SU-DHL-6 (cell line): Measurements from ENCODE around the gene PCYT1B.
A peak's percentile ranks its signal among the peaks of the same experiment; 100 is the strongest.

Experiments used
- H2AFZ ChIP-seq: fragments of 200-600 bp; sonication (generic); 2 replicates; pipeline ENCODE4 v1.6.1; 2014; ENCODE audit warnings: low read depth, mild to moderate bottlenecking, moderate library complexity, mixed read lengths, antibody characterized with exemption, low read length; ENCODE audit not compliant: severe bottlenecking
- H3F3A ChIP-seq: fragments of 200-600 bp; shearing (Covaris generic); 2 replicates; pipeline ENCODE4 v1.6.0; 2016; ENCODE audit warnings: antibody characterized with exemption, mild to moderate bottlenecking; ENCODE audit not compliant: insufficient read depth
- H3K27ac ChIP-seq: fragments of 200-600 bp; sonication (generic); 2 replicates; pipeline ENCODE4 v1.5.1; 2016; ENCODE audit warnings: low read depth, mild to moderate bottlenecking, low read length, moderate library complexity, mixed read lengths
- H3K27me3 ChIP-seq: fragments of 200-600 bp; sonication (generic), shearing (Covaris generic); 2 replicates; pipeline ENCODE4 v1.6.0; 2014; ENCODE audit warnings: mild to moderate bottlenecking, low read length
- H3K36me3 ChIP-seq: fragments of 200-600 bp; sonication (generic); 2 replicates; pipeline ENCODE4 v1.6.1; 2014; ENCODE audit warnings: mild to moderate bottlenecking, low read length, mixed read lengths
- H3K4me2 ChIP-seq: fragments of 300-600, 200-600 bp; shearing (Covaris generic), sonication (generic); 2 replicates; pipeline ENCODE4 v1.6.0; 2014; ENCODE audit warnings: low read length, low read depth, mild to moderate bottlenecking; ENCODE audit not compliant: poor library complexity, severe bottlenecking
- H3K4me3 ChIP-seq: fragments of 200-600 bp; sonication (generic); 2 replicates; pipeline ENCODE4 v1.5.1; 2014; ENCODE audit warnings: antibody characterized with exemption, low read length, mild to moderate bottlenecking, mixed read lengths; ENCODE audit not compliant: insufficient read depth, poor library complexity, severe bottlenecking
- H3K79me2 ChIP-seq: fragments of 200-600 bp; sonication (generic); 2 replicates; pipeline ENCODE4 v1.6.1; 2014; ENCODE audit warnings: mild to moderate bottlenecking, low read length, moderate library complexity; ENCODE audit not compliant: insufficient read depth
- H3K9ac ChIP-seq: fragments of 200-600 bp; sonication (generic); 2 replicates; pipeline ENCODE4 v1.7.0; 2014; ENCODE audit warnings: mild to moderate bottlenecking, low read length
- H3K9me2 ChIP-seq: fragments of 200-600 bp; sonication (generic); replicated peaks from 2 replicates; pipeline ENCODE4 v1.6.1; 2014; ENCODE audit warnings: low read length; ENCODE audit not compliant: insufficient read depth
- H3K9me3 ChIP-seq: fragments of 200-600 bp; sonication (generic); 2 replicates; pipeline ENCODE4 v1.6.1; 2014; ENCODE audit warnings: low read length, mixed read lengths; ENCODE audit not compliant: insufficient read depth
- H4K20me1 ChIP-seq: fragments of 200-600 bp; sonication (generic); 2 replicates; pipeline ENCODE4 v1.6.1; 2014; ENCODE audit warnings: low read depth, mild to moderate bottlenecking, antibody characterized with exemption, low read length, moderate library complexity, mixed read lengths
- EZH2phosphoT487 ChIP-seq: fragments of 200-600 bp; sonication (generic), shearing (Covaris generic); conservative IDR thresholded peaks from 2 replicates; pipeline ENCODE4 v1.6.1; 2018; ENCODE audit warnings: mild to moderate bottlenecking, antibody characterized with exemption, low read length, moderate library complexity, mixed read lengths
- TF ChIP-seq, protein P1 (sequence below): fragments of 200-600 bp; sonication (generic); IDR thresholded peaks from one replicate; pipeline ENCODE4 v1.5.1; 2017; ENCODE audit warnings: antibody characterized with exemption, mild to moderate bottlenecking, low read length, moderate library complexity; ENCODE audit not compliant: insufficient read depth, poor library complexity, severe bottlenecking

Gene PCYT1B

DNA sequence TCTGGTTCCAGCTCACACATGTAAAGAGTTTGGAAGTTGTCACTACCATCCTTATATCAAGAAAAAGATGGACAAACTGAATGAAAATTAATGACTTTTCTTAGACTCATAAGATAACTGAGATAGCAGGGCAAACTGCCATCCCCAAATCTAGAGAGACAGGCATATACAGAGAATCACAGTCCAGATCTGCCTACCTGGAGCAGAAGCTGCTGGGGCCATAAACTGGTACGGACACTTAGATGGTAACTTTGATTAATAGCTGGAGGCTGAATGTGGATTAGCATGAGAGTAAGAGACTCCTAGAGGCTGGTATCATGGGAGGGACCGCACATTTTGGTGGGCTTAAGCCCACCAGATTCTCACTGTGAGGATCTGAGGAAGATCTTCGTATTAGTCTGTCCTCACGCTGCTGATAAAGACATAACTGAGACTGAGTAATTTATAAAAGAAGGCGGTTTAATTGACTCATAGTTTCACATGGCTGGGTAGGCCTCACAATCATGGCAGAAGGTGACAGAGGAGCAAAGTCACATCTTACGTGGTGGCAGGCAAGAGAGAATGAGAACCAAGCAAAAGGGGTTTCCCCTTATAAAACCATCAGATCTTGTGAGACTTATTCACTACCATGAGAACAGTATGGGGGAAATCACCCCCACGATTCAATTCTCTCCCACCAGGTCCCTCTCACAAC is 35.7 kb upstream of the PCYT1B start:
- no peaks in the 10 kb centered on the region for H3K36me3 ChIP-seq
- no peaks in the 10 kb centered on the region for H3F3A ChIP-seq
- H3K9me3 ChIP-seq = no peaks in the 10 kb centered on the region
- no peak overlapping the region for H3K9ac ChIP-seq
- no peaks in the 10 kb centered on the region for H4K20me1 ChIP-seq
- no peak for TF ChIP-seq EZH2phosphoT487
- TF ChIP-seq, protein P1, sequence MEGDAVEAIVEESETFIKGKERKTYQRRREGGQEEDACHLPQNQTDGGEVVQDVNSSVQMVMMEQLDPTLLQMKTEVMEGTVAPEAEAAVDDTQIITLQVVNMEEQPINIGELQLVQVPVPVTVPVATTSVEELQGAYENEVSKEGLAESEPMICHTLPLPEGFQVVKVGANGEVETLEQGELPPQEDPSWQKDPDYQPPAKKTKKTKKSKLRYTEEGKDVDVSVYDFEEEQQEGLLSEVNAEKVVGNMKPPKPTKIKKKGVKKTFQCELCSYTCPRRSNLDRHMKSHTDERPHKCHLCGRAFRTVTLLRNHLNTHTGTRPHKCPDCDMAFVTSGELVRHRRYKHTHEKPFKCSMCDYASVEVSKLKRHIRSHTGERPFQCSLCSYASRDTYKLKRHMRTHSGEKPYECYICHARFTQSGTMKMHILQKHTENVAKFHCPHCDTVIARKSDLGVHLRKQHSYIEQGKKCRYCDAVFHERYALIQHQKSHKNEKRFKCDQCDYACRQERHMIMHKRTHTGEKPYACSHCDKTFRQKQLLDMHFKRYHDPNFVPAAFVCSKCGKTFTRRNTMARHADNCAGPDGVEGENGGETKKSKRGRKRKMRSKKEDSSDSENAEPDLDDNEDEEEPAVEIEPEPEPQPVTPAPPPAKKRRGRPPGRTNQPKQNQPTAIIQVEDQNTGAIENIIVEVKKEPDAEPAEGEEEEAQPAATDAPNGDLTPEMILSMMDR = no peak
- no peak overlapping the region for H3K4me2 ChIP-seq
- H3K4me3 ChIP-seq = no peak overlapping the region
- H2AFZ ChIP-seq = no peak overlapping the region
- no peak overlapping the region for H3K27ac ChIP-seq
- H3K27me3 ChIP-seq = no peaks in the 10 kb centered on the region
- no peaks in the 10 kb centered on the region for H3K79me2 ChIP-seq
- H3K9me2 ChIP-seq = no peaks in the 10 kb centered on the region

DNA sequence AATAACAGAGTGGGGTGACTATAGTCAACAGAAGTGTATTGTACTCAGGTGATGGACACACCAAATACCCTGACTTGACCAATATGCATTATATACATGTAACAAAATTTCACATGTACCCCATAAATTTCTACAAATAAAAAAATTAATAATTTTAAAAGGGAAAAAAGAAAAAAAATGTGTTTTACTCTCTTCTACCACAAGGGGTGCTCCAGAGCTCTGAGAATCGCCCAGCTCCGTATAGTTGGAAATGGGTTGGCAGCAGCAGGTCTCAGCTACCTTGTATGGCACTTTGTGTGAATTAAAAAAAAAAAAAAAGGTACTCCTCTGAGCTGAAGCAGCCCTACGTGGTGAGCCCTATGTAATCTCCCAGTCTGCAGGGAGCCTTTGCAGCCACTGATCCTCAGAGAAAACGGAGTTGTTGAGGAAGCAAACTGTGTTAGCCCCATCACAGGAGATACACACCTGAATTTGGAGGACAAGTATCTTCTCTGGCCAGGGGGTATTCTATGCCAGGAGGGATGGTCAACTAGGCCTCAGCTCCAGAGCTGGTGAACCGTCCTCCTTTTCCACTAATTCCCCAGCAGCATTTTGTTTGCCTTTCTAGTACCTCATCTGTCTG is 29.4 kb upstream of the PCYT1B start:
- Histone ChIP-seq H3K79me2 (no peaks in the 10 kb centered on the region), H3K4me2 (no peak overlapping the region), H3F3A (no peaks in the 10 kb centered on the region), H2AFZ (no peak overlapping the region), H3K9ac (no peak overlapping the region), H4K20me1 (no peaks in the 10 kb centered on the region), H3K9me2 (no peaks in the 10 kb centered on the region), H3K27ac (no peak overlapping the region), H3K9me3 (no peaks in the 10 kb centered on the region), H3K27me3 (no peaks in the 10 kb centered on the region), H3K36me3 (no peaks in the 10 kb centered on the region), H3K4me3 (no peak overlapping the region)
- TF ChIP-seq, protein P1 = peak; percentile 16
- no peak for TF ChIP-seq EZH2phosphoT487

DNA sequence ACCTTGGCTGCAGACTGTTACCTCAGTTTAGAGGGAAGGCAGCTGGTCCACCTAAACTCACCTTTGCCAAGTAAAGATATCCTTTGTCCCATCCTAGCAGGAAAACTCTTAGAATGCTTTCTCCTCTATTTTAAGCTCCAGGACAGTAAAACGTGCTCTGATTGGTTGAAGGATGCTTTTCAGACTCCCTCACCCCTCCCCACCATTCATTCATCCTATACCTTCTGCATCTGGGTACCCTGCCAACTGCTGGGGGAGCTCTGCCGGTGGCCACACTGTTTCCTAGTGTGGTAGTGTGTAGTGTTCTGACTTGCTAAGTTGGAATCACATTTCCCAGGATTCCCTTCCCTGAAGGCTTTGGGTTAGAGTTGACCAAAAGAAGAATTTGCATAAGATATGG is 26.3 kb upstream of the PCYT1B start:
- no peak overlapping the region for H2AFZ ChIP-seq
- no peaks in the 10 kb centered on the region for H4K20me1 ChIP-seq
- no peak overlapping the region for H3K4me3 ChIP-seq
- H3K79me2 ChIP-seq = no peaks in the 10 kb centered on the region
- no peaks in the 10 kb centered on the region for H3F3A ChIP-seq
- H3K27me3 ChIP-seq = no peaks in the 10 kb centered on the region
- H3K9ac ChIP-seq = no peak overlapping the region
- H3K9me2 ChIP-seq = no peaks in the 10 kb centered on the region
- no peaks in the 10 kb centered on the region for H3K9me3 ChIP-seq
- no peak overlapping the region for H3K4me2 ChIP-seq
- no peak for TF ChIP-seq EZH2phosphoT487
- TF ChIP-seq, protein P1 = no peak
- H3K36me3 ChIP-seq = no peaks in the 10 kb centered on the region
- no peak overlapping the region for H3K27ac ChIP-seq
